GM19238 (cell line): ENCODE data around the gene CTBP2.
"Not testable (repeated sequence)": the region's sequence is repeated elsewhere in the genome, so short reads cannot be mapped to it uniquely, and the experiment has no call there.

Experiments
- DNase-seq: peaks from one replicate; pipeline ENCODE4 v3.0.0; 2011; ENCODE audit warnings: low spot score; ENCODE audit not compliant: insufficient read length

CTBP2 gene

GRCh38 chr10:125158601-125159485 is 1.5 kb downstream of the CTBP2 start:
- DNase-seq = no peak

GRCh38 chr10:125158275-125158600 is 2.1 kb downstream of the CTBP2 start:
- DNase-seq = no peak

GRCh38 chr10:125157505-125157904 is 2.9 kb downstream of the CTBP2 start:
- no peak for DNase-seq

GRCh38 chr10:125156739-125157480 is 3.5 kb downstream of the CTBP2 start:
- DNase-seq = no peak

- no peak for DNase-seq
These were observed 4.2 kb downstream of the CTBP2 start for GRCh38 chr10:125156196-125156595.

GRCh38 chr10:125155101-125155500 is 5.3 kb downstream of the CTBP2 start:
- DNase-seq = no peak

- no peak for DNase-seq
These were observed 5.8 kb downstream of the CTBP2 start for GRCh38 chr10:125154529-125154928.

- DNase-seq = no peak
These were observed 6.5 kb downstream of the CTBP2 start for GRCh38 chr10:125153703-125154490.

GRCh38 chr10:125152450-125153368 is 7.7 kb downstream of the CTBP2 start:
- DNase-seq = no peak

GRCh38 chr10:125151553-125152449 is 8.6 kb downstream of the CTBP2 start:
- DNase-seq = no peak

GRCh38 chr10:125151170-125151552 is 9.2 kb downstream of the CTBP2 start:
- DNase-seq = no peak

- not testable (repeated sequence) for DNase-seq
These were observed 9.8 kb downstream of the CTBP2 start for GRCh38 chr10:125150376-125151083.

GRCh38 chr10:125149680-125150047 is 10.7 kb downstream of the CTBP2 start:
- no peak for DNase-seq

GRCh38 chr10:125149036-125149679 is 11.2 kb downstream of the CTBP2 start:
- no peak for DNase-seq

GRCh38 chr10:125148528-125148927 is 11.8 kb downstream of the CTBP2 start:
- no peak for DNase-seq

- no peak for DNase-seq
These were observed 12.4 kb downstream of the CTBP2 start for GRCh38 chr10:125147971-125148439.

GRCh38 chr10:125146791-125147579 is 13.4 kb downstream of the CTBP2 start:
- no peak for DNase-seq

GRCh38 chr10:125145636-125146035 is 14.7 kb downstream of the CTBP2 start:
- DNase-seq = no peak
